GM12878 (cell line): ENCODE measurements around the gene PIK3R2. TPM values are rescaled to one million over a fixed set of nuclear protein-coding genes. Genes with fewer than 3 reads are reported as not detected.
A peak's percentile ranks its signal among the peaks of the same experiment; 100 is the strongest.

Experiments used
- BCLAF1 ChIP-seq: fragments of 450-650 bp; IDR thresholded peaks from 2 replicates; pipeline ENCODE4 v1.6.1; 2017; ENCODE audit warnings: antibody characterized with exemption, mild to moderate bottlenecking, moderate library complexity
- CBFB ChIP-seq: IDR thresholded peaks from 2 replicates; pipeline ENCODE4 v1.6.1; 2016; ENCODE audit warnings: antibody characterized with exemption, low read depth
- FOS ChIP-seq: IDR thresholded peaks from 3 replicates; pipeline ENCODE4 v1.6.1; 2011; ENCODE audit warnings: borderline replicate concordance; ENCODE audit not compliant: insufficient read length; ENCODE audit errors: extremely low read depth
- LARP7 ChIP-seq: fragments of 450-650 bp; IDR thresholded peaks from 2 replicates; pipeline ENCODE4 v1.6.1; 2017; ENCODE audit warnings: mild to moderate bottlenecking
- MTA2 ChIP-seq: fragments of 450-650 bp; IDR thresholded peaks from 2 replicates; pipeline ENCODE4 v1.6.1; 2016; ENCODE audit warnings: low read depth, mild to moderate bottlenecking, moderate library complexity
- PAX8 ChIP-seq: fragments of 450-650 bp; IDR thresholded peaks from 2 replicates; pipeline ENCODE4 v1.6.1; 2017; ENCODE audit warnings: mild to moderate bottlenecking, moderate library complexity
- RBBP5 ChIP-seq: fragments of 200-600 bp; sonication (generic); conservative IDR thresholded peaks from 2 replicates; pipeline ENCODE4 v1.6.1; 2016
- RFX5 ChIP-seq: IDR thresholded peaks from 2 replicates; pipeline ENCODE4 v1.6.1; 2011; ENCODE audit warnings: low read depth, low read length, improper control_type of control experiment
- SIN3A ChIP-seq: IDR thresholded peaks from 2 replicates; pipeline ENCODE4 v1.6.1; 2012; ENCODE audit warnings: low read depth, low read length, improper control_type of control experiment
- SMAD5 ChIP-seq: IDR thresholded peaks from 2 replicates; pipeline ENCODE4 v1.6.1; 2016; ENCODE audit warnings: antibody characterized with exemption, low read depth
- STAT3 ChIP-seq: IDR thresholded peaks from 2 replicates; pipeline ENCODE4 v1.6.1; 2011; ENCODE audit warnings: low read depth, low read length, improper control_type of control experiment
- ZBTB33 ChIP-seq: fragments of 450-650 bp; IDR thresholded peaks from 2 replicates; pipeline ENCODE4 v1.6.1; 2017; ENCODE audit warnings: mild to moderate bottlenecking
- ZSCAN29 ChIP-seq: fragments of 450-650 bp; IDR thresholded peaks from 2 replicates; pipeline ENCODE4 v1.6.1; 2017; ENCODE audit warnings: mild to moderate bottlenecking, moderate library complexity
- polyA plus RNA-seq, 11 experiments: library from polyadenylated mRNA; depleted of rRNA in 4 of 11; unstranded in 6 of 11; stranded (reverse) in 5 of 11; fragments of >200 nt; fragmentation: Nextera tagmentation in 4 of 11; fragmentation: Illumina TruSeq in 1 of 11; extraction: Ambion mirVana in 4 of 11; extraction: Trizol in 1 of 11; gene quantifications; 1 replicate in 1 of 11; 2 replicates in 10 of 11; pipeline versions ENCODE4 v1.2.1 to v1.2.3, GENCODE V29; 2011 to 2016; ENCODE audit warnings: inconsistent platforms in 2 of 11, missing spikeins in 2 of 11, low read depth in 1 of 11
- total RNA-seq, 4 experiments: library from RNA; depleted of rRNA in 3 of 4; stranded (reverse); fragments of >200 nt in 3 of 4; fragmentation: Illumina TruSeq in 1 of 4; extraction: Trizol in 1 of 4; gene quantifications; 2 replicates each; pipeline versions ENCODE4 v1.2.1 to v1.2.3, GENCODE V29; 2013 to 2021
- TF ChIP-seq, protein P1 (sequence below): fragments of 450-650 bp; IDR thresholded peaks from 2 replicates; pipeline ENCODE4 v1.6.1; 2017; ENCODE audit warnings: low read depth, mild to moderate bottlenecking, moderate library complexity

The PIK3R2 gene
- total and polyA plus RNA-seq, 10 of the 15 experiments (the other 5 are each of a cell fraction or from before 2014, with no cell fraction given) = 0.26 to 22.6 (median 2.5) TPM

DNA sequence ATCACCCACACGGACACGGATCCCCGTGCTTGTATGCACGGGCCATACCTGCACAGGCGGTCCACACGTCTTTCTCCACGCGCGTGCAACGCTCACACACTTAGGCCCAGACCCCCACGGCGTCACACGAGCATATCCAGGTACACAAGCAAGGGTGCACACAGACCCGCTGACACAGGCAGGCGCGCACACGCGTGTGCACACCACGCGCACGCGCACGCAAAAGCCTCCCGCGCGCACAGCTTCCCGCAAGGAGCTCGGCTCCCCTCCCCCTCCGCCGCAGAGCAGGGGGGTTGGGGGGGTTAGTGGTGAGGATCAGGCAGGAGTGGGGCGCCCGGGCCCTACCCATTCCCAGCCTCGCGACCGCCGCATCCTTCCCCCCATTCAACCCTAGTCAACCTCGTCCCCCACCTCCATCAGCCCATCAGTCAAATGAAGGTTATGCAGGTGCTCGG lies 50.5 kb downstream of the PIK3R2 start (continued):
- no peak for TF ChIP-seq ZBTB33
- TF ChIP-seq ZSCAN29 = no peak
- TF ChIP-seq PAX8 = peak; percentile 89; the same call in 1 of the 2 replicates
- 0 out of 2 replicates have a peak, but pooled peaks have one; percentile 23 for TF ChIP-seq MTA2
- TF ChIP-seq BCLAF1 = no peak
- no peak for TF ChIP-seq RBBP5
- TF ChIP-seq, protein P1, sequence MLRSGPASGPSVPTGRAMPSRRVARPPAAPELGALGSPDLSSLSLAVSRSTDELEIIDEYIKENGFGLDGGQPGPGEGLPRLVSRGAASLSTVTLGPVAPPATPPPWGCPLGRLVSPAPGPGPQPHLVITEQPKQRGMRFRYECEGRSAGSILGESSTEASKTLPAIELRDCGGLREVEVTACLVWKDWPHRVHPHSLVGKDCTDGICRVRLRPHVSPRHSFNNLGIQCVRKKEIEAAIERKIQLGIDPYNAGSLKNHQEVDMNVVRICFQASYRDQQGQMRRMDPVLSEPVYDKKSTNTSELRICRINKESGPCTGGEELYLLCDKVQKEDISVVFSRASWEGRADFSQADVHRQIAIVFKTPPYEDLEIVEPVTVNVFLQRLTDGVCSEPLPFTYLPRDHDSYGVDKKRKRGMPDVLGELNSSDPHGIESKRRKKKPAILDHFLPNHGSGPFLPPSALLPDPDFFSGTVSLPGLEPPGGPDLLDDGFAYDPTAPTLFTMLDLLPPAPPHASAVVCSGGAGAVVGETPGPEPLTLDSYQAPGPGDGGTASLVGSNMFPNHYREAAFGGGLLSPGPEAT = no peak
- TF ChIP-seq LARP7 = 0 out of 2 replicates have a peak, but pooled peaks have one; percentile 49
- no peak for TF ChIP-seq SMAD5
- TF ChIP-seq SIN3A = no peak
- no peak for TF ChIP-seq CBFB
- no peak for TF ChIP-seq FOS
- TF ChIP-seq RFX5 = no peak
- no peak for TF ChIP-seq STAT3
